Body of pancreas (tissue), 4 donors: Measurements from ENCODE around the gene MFAP2.
"Not testable (repeated sequence)": the region's sequence is repeated elsewhere in the genome, so short reads cannot be mapped to it uniquely, and the experiment has no call there.

Experiments used
- CTCF ChIP-seq, 7 experiments: fragments of 450-650 bp in 4 of 7; fragments of 200-600 bp in 3 of 7; sonication (generic) in 3 of 7; IDR thresholded peaks; one replicate each; pipeline ENCODE4 v1.5.1; 2016 to 2019; ENCODE audit warnings: antibody characterized with exemption in 7 of 7
- POLR2A ChIP-seq, 3 donors: fragments of 450-650 bp; IDR thresholded peaks; one replicate each; pipeline ENCODE4 v1.6.1; 2016; ENCODE audit warnings: antibody characterized with exemption in 3 of 3, mild to moderate bottlenecking in 2 of 3

DNA sequence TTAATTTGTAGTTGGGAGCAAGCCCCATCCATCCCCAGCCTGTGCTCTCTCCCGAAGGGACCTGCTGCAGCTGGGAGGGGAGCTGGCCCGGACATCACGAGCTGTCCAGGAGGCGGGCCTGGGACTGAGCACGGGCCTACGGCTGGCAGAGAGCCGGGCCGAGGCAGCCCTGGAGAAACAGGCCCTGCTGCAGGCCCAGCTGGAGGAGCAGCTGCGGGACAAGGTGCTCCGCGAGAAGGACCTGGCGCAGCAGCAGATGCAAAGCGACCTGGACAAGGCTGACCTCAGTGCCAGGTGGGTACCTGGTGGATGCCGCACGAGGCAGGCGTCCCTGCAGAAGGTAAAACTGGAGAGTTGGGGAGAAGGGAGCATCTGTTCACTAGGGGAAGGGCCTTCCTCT is 43.8 kb downstream of the MFAP2 start:
- TF ChIP-seq CTCF, POLR2A (IDR thresholded peaks at IDR 0.05): not testable (repeated sequence)
